ENCODE data around the gene FYB1.
A peak's percentile ranks its signal among the peaks of the same experiment; 100 is the strongest.

Gene FYB1

GRCh38 chr5:39143151-39143860, 76.1 kb downstream of the FYB1 start:
- no peak for TF ChIP-seq CTCF (IDR thresholded peaks at IDR 0.05; ENCODE audit: low read depth, low read length)

DNA sequence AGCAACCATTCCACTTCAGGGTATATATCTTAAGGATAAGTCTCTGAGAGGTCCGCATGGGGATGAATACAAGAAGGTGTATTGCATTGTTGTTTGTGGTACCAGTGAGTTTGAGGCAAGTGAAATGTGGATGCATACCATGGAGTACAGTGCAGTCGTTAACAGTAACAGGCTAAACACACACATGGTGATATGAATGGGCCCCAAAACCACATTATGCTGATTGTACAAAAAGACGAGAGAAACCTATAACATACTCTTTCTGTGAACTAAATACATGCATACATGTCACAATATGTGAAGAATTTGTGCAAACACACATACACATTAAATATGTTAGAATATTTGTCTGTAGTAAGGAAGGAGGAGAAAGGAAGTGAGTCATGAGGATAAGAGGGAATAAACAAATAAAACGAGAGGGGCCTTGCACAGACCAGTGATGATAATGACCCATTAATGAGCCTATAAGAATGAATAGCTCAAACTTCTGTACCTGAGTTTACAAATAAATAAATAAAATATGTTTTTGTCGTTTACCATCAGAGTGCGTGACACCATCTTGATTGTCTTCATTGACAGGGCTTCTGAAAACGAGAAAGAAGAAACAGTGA, 78.7 kb downstream of the FYB1 start:
- DNase-seq, result no peak
- H3K36me3 ChIP-seq, result no peaks in the 10 kb centered on the region
- TF ChIP-seq CTCF (IDR thresholded peaks at IDR 0.05; ENCODE audit: low read depth, low read length), result no peak
- no peaks in the 10 kb centered on the region for H3K27me3 ChIP-seq (ENCODE audit: insufficient read depth, low read depth, severe bottlenecking)
- H3K9me3 ChIP-seq (ENCODE audit: severe bottlenecking), result no peaks in the 10 kb centered on the region
- no peak overlapping the region for H3K4me3 ChIP-seq (ENCODE audit: low read depth, low read length)
- H3K27ac ChIP-seq, result no peak overlapping the region

More at GRCh38 chr5:39143151-39143860, 76.1 kb downstream of the FYB1 start:
- Histone ChIP-seq H3K4me3 (ENCODE audit: low read depth, low read length) (no peak overlapping the region), H3K27me3 (ENCODE audit: insufficient read depth, low read depth, severe bottlenecking) (no peaks in the 10 kb centered on the region), H3K9me3 (ENCODE audit: severe bottlenecking) (no peaks in the 10 kb centered on the region), H3K36me3 (no peaks in the 10 kb centered on the region), H3K27ac (no peak overlapping the region)
- DNase-seq, result no peak

- no peak overlapping the region for H3K4me3 ChIP-seq (ENCODE audit: low read depth, low read length)
- no peaks in the 10 kb centered on the region for H3K36me3 ChIP-seq
- no peak for TF ChIP-seq CTCF (IDR thresholded peaks at IDR 0.05; ENCODE audit: low read depth, low read length)
- H3K9me3 ChIP-seq (ENCODE audit: severe bottlenecking), result no peaks in the 10 kb centered on the region
- H3K27me3 ChIP-seq (ENCODE audit: insufficient read depth, low read depth, severe bottlenecking), result no peaks in the 10 kb centered on the region
- no peak for DNase-seq
- no peak overlapping the region for H3K27ac ChIP-seq
Observed at GRCh38 chr5:39138892-39139291, 80.5 kb downstream of the FYB1 start.

GRCh38 chr5:39137819-39138451, 81.4 kb downstream of the FYB1 start:
- H3K4me3 ChIP-seq (ENCODE audit: low read depth, low read length), result no peak overlapping the region
- no peak overlapping the region for H3K27ac ChIP-seq
- 0 out of 2 replicates have a peak, but pooled peaks have one; percentile 10 for TF ChIP-seq CTCF (IDR thresholded peaks at IDR 0.05; ENCODE audit: low read depth, low read length)
- H3K9me3 ChIP-seq (ENCODE audit: severe bottlenecking), result no peaks in the 10 kb centered on the region
- H3K27me3 ChIP-seq (ENCODE audit: insufficient read depth, low read depth, severe bottlenecking), result no peaks in the 10 kb centered on the region
- DNase-seq, result no peak
- H3K36me3 ChIP-seq, result no peaks in the 10 kb centered on the region

GRCh38 chr5:39137391-39137790, 82.0 kb downstream of the FYB1 start:
- Histone ChIP-seq H3K9me3 (ENCODE audit: severe bottlenecking) (no peaks in the 10 kb centered on the region), H3K36me3 (no peaks in the 10 kb centered on the region), H3K4me3 (ENCODE audit: low read depth, low read length) (no peak overlapping the region), H3K27me3 (ENCODE audit: insufficient read depth, low read depth, severe bottlenecking) (no peaks in the 10 kb centered on the region), H3K27ac (no peak overlapping the region)
- no peak for DNase-seq
- TF ChIP-seq CTCF (IDR thresholded peaks at IDR 0.05; ENCODE audit: low read depth, low read length), result no peak
